ENCODE results near the gene HOOK2. TPM values are rescaled to one million over a fixed set of nuclear protein-coding genes. Genes with fewer than 3 reads are reported as not detected.
A peak's percentile ranks its signal among the peaks of the same experiment; 100 is the strongest.

The HOOK2 gene
- total RNA-seq, 1 donor from 2014 or later, result 92.7 TPM

GRCh38 chr19:12804051-12804450, 28.7 kb upstream of the HOOK2 start:
- peaks cover 3% of the 10 kb centered on the region for H3K36me3 Mint-ChIP-seq
- H3K27ac Mint-ChIP-seq, result no peak overlapping the region
- peaks cover 32% of the 10 kb centered on the region for H3K4me1 Mint-ChIP-seq

GRCh38 chr19:12802267-12803106, 27.1 kb upstream of the HOOK2 start:
- TF ChIP-seq CTCF (IDR thresholded peaks at IDR 0.05; ENCODE audit: unreplicated experiment), result no peak
- peaks cover 32% of the 10 kb centered on the region for H3K4me1 Mint-ChIP-seq
- no peak for DNase-seq (ENCODE audit: low spot score in 2 of 2, unreplicated experiment in 2 of 2)
- H3K4me3 Mint-ChIP-seq, result peak overlapping the region; percentile 87
- H3K36me3 Mint-ChIP-seq, result no peaks in the 10 kb centered on the region
- H3K27me3 Mint-ChIP-seq (ENCODE audit: low read depth), result no peaks in the 10 kb centered on the region
- no peaks in the 10 kb centered on the region for H3K9me3 Mint-ChIP-seq
- H3K27ac Mint-ChIP-seq, result peak overlapping the region; percentile 23

More at GRCh38 chr19:12804051-12804450, 28.7 kb upstream of the HOOK2 start:
- no peak overlapping the region for H3K4me3 Mint-ChIP-seq
- TF ChIP-seq CTCF (IDR thresholded peaks at IDR 0.05; ENCODE audit: unreplicated experiment), result no peak
- H3K27me3 Mint-ChIP-seq (ENCODE audit: low read depth), result no peaks in the 10 kb centered on the region
- H3K9me3 Mint-ChIP-seq, result no peaks in the 10 kb centered on the region
- no peak for DNase-seq (ENCODE audit: low spot score in 2 of 2, unreplicated experiment in 2 of 2)

GRCh38 chr19:12801466-12802266, 26.3 kb upstream of the HOOK2 start, which contains the start of the genes PRDX2 and THSD8:
Gene PRDX2 (minus strand): TSS chr19:12801800. CDS start chr19:12801261, 539 bp downstream.
Gene THSD8 (plus strand): TSS chr19:12802069. CDS start chr19:12802072, 3 bp downstream.
- Mint-ChIP-seq H3K9me3 (no peaks in the 10 kb centered on the region), H3K4me3 (peak within 1 kb of the TSS; percentile 87), H3K27ac (peak within 1 kb of the TSS; percentile 76), H3K36me3 (peaks cover under 1% of the 10 kb centered on the region), H3K4me1 (peaks cover 26% of the 10 kb centered on the region), H3K27me3 (ENCODE audit: low read depth) (no peaks in the 10 kb centered on the region)
- DNase-seq (ENCODE audit: low spot score in 2 of 2, unreplicated experiment in 2 of 2), result peak; percentile 84
- TF ChIP-seq CTCF (IDR thresholded peaks at IDR 0.05; ENCODE audit: unreplicated experiment), result no peak

- H3K4me3 Mint-ChIP-seq, result peak overlapping the region; percentile 87
- H3K27ac Mint-ChIP-seq, result peak overlapping the region; percentile 76
Observed at GRCh38 chr19:12800923-12801465, 25.6 kb upstream of the HOOK2 start.

More at GRCh38 chr19:12800923-12801465, 25.6 kb upstream of the HOOK2 start:
- peaks cover 27% of the 10 kb centered on the region for H3K4me1 Mint-ChIP-seq
- H3K9me3 Mint-ChIP-seq, result no peaks in the 10 kb centered on the region
- no peak for TF ChIP-seq CTCF (IDR thresholded peaks at IDR 0.05; ENCODE audit: unreplicated experiment)
- no peak for DNase-seq (ENCODE audit: low spot score in 2 of 2, unreplicated experiment in 2 of 2)
- peaks cover 2% of the 10 kb centered on the region for H3K36me3 Mint-ChIP-seq
- no peaks in the 10 kb centered on the region for H3K27me3 Mint-ChIP-seq (ENCODE audit: low read depth)
